ENCODE results near the gene PCDHB4.

DNA sequence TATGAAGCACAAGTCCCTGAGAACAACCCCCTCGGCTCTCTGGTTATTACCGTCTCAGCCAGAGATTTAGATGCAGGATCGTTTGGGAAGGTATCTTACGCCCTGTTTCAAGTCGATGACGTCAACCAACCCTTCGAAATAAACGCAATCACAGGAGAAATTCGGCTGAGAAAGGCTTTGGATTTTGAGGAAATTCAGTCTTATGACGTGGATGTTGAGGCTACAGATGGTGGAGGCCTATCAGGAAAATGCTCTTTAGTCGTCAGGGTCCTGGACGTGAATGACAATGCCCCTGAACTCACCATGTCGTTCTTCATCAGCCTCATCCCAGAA is 29.3 kb downstream of the PCDHB4 start:
- TF ChIP-seq, protein P1, sequence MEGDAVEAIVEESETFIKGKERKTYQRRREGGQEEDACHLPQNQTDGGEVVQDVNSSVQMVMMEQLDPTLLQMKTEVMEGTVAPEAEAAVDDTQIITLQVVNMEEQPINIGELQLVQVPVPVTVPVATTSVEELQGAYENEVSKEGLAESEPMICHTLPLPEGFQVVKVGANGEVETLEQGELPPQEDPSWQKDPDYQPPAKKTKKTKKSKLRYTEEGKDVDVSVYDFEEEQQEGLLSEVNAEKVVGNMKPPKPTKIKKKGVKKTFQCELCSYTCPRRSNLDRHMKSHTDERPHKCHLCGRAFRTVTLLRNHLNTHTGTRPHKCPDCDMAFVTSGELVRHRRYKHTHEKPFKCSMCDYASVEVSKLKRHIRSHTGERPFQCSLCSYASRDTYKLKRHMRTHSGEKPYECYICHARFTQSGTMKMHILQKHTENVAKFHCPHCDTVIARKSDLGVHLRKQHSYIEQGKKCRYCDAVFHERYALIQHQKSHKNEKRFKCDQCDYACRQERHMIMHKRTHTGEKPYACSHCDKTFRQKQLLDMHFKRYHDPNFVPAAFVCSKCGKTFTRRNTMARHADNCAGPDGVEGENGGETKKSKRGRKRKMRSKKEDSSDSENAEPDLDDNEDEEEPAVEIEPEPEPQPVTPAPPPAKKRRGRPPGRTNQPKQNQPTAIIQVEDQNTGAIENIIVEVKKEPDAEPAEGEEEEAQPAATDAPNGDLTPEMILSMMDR (IDR thresholded peaks at IDR 0.05; ENCODE audit: control extremely low read depth in 1 of 3, insufficient read depth in 1 of 3, low read depth in 1 of 3, low read length in 3 of 3) = no peak
- TF ChIP-seq EZH2 (IDR thresholded peaks at IDR 0.05; ENCODE audit: low read depth, low read length, severe bottlenecking) = no peak
- TF ChIP-seq POLR2A (IDR thresholded peaks at IDR 0.05; ENCODE audit: control extremely low read depth in 1 of 2, low read depth in 2 of 2, low read length in 2 of 2) = no peak
- TF ChIP-seq POLR2AphosphoS5 (IDR thresholded peaks at IDR 0.05; ENCODE audit: low read depth, low read length) = no peak
- no peak for TF ChIP-seq POU5F1 (IDR thresholded peaks at IDR 0.05; ENCODE audit: low read depth, low read length)
- no peak for TF ChIP-seq MAFK (IDR thresholded peaks at IDR 0.05; ENCODE audit: low read depth, low read length)

Data from H1 (cell line).